ENCODE measurements around the gene TRIM60. TPM values are rescaled to one million over a fixed set of nuclear protein-coding genes. Genes with fewer than 3 reads are reported as not detected.

TRIM60 gene
- total and polyA plus RNA-seq, 2 of the 4 experiments (the other 2 are of a cell fraction) = not detected

Small RNA genes within 50 kb of the gene (microRNA-seq; reads per million reads assigned to microRNA genes)
- gene AC106872.12 (ENCODE audit: insufficient read depth, insufficient read length) = not detected

Small RNA genes within 50 kb of the gene (small RNA-seq; reads per million reads assigned to genes)
- 0 reads per million in 5 experiments for gene AC106872.12

Other genes starting within 250 kb of the TRIM60 start
- not detected in 2 replicates for gene APELA, start 154.8 kb upstream of the TRIM60 start, total RNA-seq (2012; rRNA removed)
- not detected in 2 replicates for gene APELA, start 154.8 kb upstream of the TRIM60 start, polyA plus RNA-seq (2012; rRNA removed)
- gene TRIM61, start 54.3 kb upstream of the TRIM60 start, total RNA-seq (2012; rRNA removed) = 4.2 and 4.7 TPM in 2 replicates
- gene TRIM61, start 54.3 kb upstream of the TRIM60 start, polyA plus RNA-seq (2012; rRNA removed) = 1.5 and 1.6 TPM in 2 replicates
- gene TRIM75, start 21.9 kb downstream of the TRIM60 start, total RNA-seq (2012; rRNA removed) = not detected in 2 replicates
- not detected in 2 replicates for gene TRIM75, start 21.9 kb downstream of the TRIM60 start, polyA plus RNA-seq (2012; rRNA removed)
- 11.1 and 17.2 TPM in 2 replicates for gene TMEM192, start 80.9 kb downstream of the TRIM60 start, total RNA-seq (2012; rRNA removed)
- gene TMEM192, start 80.9 kb downstream of the TRIM60 start, polyA plus RNA-seq (2012; rRNA removed) = 6.4 and 7.7 TPM in 2 replicates
- gene KLHL2, start 175.6 kb downstream of the TRIM60 start, total RNA-seq (2012; rRNA removed) = 12.4 and 20.6 TPM in 2 replicates
- 8.7 and 11.0 TPM in 2 replicates for gene KLHL2, start 175.6 kb downstream of the TRIM60 start, polyA plus RNA-seq (2012; rRNA removed)